ENCODE data around the gene TP53AIP1.

Gene TP53AIP1, protein sequence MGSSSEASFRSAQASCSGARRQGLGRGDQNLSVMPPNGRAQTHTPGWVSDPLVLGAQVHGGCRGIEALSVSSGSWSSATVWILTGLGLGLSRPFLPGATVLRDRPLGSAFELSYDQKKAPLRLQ

DNA sequence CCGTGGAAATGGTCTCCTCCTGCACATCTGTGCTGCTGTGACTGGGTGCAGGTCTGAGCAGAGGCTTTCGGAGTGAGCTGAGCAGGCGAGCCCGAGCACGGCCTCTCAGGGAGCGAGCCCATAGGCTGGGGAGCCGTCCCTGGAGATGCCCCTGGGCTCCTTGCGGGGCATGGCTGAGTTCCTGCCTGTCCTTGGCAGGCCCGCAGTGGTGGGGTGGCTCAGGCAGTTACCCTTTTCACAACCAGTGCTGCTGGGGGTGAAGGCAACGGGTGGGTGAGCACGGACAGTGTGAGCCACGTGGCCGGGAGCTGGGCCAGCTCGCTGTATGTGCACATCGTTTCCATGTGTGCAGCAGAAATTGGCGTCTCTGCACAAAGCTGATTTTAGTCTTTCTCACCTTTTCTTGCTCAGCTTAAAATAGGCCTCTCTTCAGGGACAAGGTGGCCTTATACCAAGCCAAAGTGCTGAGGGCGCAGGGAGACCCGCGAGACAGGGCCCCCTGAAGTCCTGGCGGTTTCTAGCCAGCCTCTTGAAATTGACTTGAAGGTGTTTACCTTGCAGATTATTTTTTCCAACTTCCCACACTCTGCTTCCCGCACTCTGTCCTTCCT lies at the start of gene TP53AIP1:
Gene TP53AIP1 (minus strand): TSS at position 55 of the 611 bp plus-strand sequence. CDS start 5,053 bp downstream, outside the sequence.
- no peak within 1 kb of the TSS for H3K4me3 ChIP-seq (ENCODE audit: low read depth, low read length)
- TF ChIP-seq, protein P1, sequence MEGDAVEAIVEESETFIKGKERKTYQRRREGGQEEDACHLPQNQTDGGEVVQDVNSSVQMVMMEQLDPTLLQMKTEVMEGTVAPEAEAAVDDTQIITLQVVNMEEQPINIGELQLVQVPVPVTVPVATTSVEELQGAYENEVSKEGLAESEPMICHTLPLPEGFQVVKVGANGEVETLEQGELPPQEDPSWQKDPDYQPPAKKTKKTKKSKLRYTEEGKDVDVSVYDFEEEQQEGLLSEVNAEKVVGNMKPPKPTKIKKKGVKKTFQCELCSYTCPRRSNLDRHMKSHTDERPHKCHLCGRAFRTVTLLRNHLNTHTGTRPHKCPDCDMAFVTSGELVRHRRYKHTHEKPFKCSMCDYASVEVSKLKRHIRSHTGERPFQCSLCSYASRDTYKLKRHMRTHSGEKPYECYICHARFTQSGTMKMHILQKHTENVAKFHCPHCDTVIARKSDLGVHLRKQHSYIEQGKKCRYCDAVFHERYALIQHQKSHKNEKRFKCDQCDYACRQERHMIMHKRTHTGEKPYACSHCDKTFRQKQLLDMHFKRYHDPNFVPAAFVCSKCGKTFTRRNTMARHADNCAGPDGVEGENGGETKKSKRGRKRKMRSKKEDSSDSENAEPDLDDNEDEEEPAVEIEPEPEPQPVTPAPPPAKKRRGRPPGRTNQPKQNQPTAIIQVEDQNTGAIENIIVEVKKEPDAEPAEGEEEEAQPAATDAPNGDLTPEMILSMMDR (IDR thresholded peaks at IDR 0.05; ENCODE audit: borderline replicate concordance, insufficient read depth, low read depth, low read length), result no peak

DNA sequence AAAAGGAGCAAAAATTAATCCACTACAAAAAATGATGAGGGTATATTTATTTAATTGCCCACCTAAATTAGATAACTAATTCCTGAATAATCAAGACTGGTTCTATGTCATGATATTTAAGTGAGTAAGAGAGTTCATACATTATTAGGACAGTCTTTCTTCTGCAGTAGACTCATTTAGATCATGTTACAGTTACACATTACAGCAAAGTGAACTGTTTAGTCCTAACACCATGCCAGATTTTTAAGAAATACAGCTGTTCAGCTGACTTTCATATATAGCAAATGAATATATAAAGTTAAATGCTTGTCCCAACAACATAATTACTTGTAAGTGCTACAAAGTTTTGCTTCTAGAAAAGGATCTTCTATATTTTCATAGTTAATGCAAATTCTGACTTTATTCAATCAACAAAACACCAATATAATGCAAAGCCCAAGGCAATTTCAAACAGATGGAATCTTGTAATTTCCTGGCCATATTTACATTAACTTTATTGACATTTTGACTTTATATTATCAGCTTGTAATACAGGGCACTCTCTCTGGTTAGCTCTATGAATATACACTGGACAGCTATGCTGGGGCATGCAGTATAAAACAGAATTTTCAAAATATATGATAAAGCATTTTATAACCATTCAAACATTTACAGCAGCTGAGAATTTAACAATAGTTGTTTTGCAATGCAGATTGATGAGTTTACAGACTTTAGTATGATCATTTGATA lies 45.7 kb upstream of the TP53AIP1 start:
- TF ChIP-seq, protein P1 (IDR thresholded peaks at IDR 0.05; ENCODE audit: borderline replicate concordance, insufficient read depth, low read depth, low read length), result no peak

DNA sequence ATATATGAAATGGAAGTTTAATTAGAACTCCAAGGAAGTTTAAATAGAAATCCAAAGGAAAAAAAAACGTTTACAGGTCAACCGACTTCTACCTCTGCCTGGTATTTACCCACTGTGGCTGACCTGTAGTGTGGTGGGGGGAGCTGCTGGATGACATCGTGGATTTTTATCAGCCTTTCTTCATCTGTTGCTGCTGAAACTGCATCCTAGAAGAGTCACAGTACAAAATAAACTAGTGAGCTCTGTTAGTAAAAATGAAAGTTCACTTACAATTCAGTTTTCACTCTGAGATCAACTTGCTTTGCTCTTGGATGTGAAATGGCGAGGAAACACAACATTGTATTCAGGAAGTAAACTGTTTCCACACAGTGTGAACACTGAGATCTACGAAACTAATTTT lies 43.2 kb upstream of the TP53AIP1 start:
- TF ChIP-seq, protein P1 (IDR thresholded peaks at IDR 0.05; ENCODE audit: borderline replicate concordance, insufficient read depth, low read depth, low read length), result no peak
- no peak overlapping the region for H3K4me3 ChIP-seq (ENCODE audit: low read depth, low read length)

More for the DNA sequence above, 45.7 kb upstream of the TP53AIP1 start:
- no peak overlapping the region for H3K4me3 ChIP-seq (ENCODE audit: low read depth, low read length)

DNA sequence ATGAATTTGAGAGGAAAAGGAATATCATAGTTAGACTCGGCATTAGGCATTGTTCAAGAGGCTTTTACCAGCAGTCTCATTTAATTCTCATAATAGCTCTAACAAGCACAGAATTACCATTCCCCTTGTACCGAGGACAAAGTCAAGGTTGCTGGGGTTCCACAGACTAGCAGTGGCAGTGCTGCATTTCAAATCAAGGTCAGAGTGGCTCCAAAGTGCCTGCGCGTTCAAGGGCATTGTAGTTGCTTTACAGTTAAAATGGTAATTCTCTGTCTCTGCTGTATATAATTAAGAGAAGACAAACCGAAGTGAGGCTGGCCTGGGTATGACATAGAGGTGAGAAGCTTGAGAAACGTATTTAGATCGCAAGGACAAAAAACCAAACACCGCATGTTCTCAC lies 40.4 kb upstream of the TP53AIP1 start:
- TF ChIP-seq, protein P1 (IDR thresholded peaks at IDR 0.05; ENCODE audit: borderline replicate concordance, insufficient read depth, low read depth, low read length), result no peak

DNA sequence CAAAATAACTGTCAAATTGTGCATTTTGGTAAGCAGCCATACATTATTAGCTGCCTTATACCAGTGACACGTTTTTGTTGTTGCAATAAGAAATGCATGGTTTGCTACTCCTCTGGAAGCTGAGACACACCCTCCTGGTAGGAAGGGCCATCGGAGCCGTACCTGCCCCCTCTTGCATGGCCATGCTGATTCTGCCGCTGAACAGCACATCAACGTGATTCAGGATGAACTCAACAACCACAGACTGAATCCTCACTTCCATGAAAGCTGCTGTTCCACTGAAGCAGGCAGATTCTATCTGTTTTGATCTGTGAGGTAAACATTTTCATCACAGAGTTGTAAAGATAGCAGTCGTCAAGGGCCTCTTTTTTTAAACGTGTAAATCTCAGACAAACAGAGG lies 38.6 kb upstream of the TP53AIP1 start:
- no peak overlapping the region for H3K4me3 ChIP-seq (ENCODE audit: low read depth, low read length)

More for the DNA sequence above, 40.4 kb upstream of the TP53AIP1 start:
- no peak overlapping the region for H3K4me3 ChIP-seq (ENCODE audit: low read depth, low read length)

DNA sequence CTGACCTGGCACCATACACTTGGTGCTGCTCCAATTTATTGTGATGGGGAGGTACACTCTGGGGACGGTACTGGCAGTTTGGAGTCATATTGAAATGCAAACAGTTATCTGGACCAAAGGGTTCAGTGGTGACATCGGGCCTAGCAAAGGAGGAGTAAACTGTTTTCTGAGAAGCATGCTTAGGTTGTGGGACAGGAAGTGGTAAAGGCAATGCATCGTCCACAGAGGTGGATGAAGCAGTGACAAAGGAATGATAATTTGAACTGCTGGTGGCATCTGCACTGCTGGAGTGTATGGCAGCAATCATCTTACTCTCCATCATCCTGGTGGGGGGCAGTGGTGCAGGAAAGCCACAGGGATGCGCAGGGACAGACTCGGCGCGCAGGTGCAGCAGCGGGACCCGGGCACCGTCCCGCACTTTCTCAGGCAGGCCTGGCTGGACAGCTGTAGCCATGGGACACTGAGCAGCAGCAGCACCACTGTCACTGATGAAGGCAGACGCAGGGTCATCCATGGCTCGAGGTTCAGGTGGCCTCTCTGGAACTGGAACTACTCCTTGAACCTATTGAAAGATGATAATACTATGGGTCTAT lies 28.0 kb upstream of the TP53AIP1 start:
- no peak overlapping the region for H3K4me3 ChIP-seq (ENCODE audit: low read depth, low read length)
- TF ChIP-seq, protein P1 (IDR thresholded peaks at IDR 0.05; ENCODE audit: borderline replicate concordance, insufficient read depth, low read depth, low read length), result no peak

More for the DNA sequence above, 38.6 kb upstream of the TP53AIP1 start:
- TF ChIP-seq, protein P1 (IDR thresholded peaks at IDR 0.05; ENCODE audit: borderline replicate concordance, insufficient read depth, low read depth, low read length), result no peak
